ENCODE measurements around the gene STK17B. TPM values are rescaled to one million over a fixed set of nuclear protein-coding genes. Genes with fewer than 3 reads are reported as not detected.
"Not testable (repeated sequence)": the region's sequence is repeated elsewhere in the genome, so short reads cannot be mapped to it uniquely, and the experiment has no call there.

Gene STK17B
- total RNA-seq, 1 experiment from 2014 or later, result 58.0 TPM

GRCh38 chr2:196195302-196195701, 23.9 kb upstream of the STK17B start:
- POLR2A ChIA-PET, result no interaction called here

GRCh38 chr2:196191541-196191940, 20.2 kb upstream of the STK17B start:
- no peaks in the 10 kb centered on the region for H3K27me3 ChIP-seq (replicated peaks; ENCODE audit: control insufficient read depth, insufficient read depth, low read length)
- no peaks in the 10 kb centered on the region for H3K4me1 ChIP-seq
- no peaks in the 10 kb centered on the region for H3K36me3 Mint-ChIP-seq (ENCODE audit: insufficient read depth, unreplicated experiment)
- no peak for DNase-seq
- no peak for TF ChIP-seq CTCF (IDR thresholded peaks at IDR 0.05; ENCODE audit: insufficient read depth in 1 of 2, low read depth in 1 of 2, low read length in 1 of 2, severe bottlenecking in 1 of 2, unreplicated experiment in 1 of 2)
- no peak overlapping the region for H3K4me3 Mint-ChIP-seq (ENCODE audit: unreplicated experiment)
- POLR2A ChIA-PET, result no interaction called here
- no peaks in the 10 kb centered on the region for H3K4me1 Mint-ChIP-seq (ENCODE audit: low read depth, unreplicated experiment)
- CTCF ChIA-PET, result no interaction called here
- BruUV-seq (replicated peaks), result no TSS peak
- intact Hi-C loops (cut with micrococcal nuclease; ENCODE audit: unreplicated experiment), result no loop called here
- H3K27ac Mint-ChIP-seq (ENCODE audit: unreplicated experiment), result no peak overlapping the region
- H3K27me3 Mint-ChIP-seq (ENCODE audit: insufficient read depth, unreplicated experiment), result no peaks in the 10 kb centered on the region
- no peaks in the 10 kb centered on the region for H3K36me3 ChIP-seq (ENCODE audit: control insufficient read depth, insufficient read depth, low read length)
- H3K4me3 ChIP-seq (ENCODE audit: low read depth, low read length), result no peak overlapping the region
- H3K9me3 ChIP-seq, result no peaks in the 10 kb centered on the region
- H3K9me3 Mint-ChIP-seq (ENCODE audit: unreplicated experiment), result no peaks in the 10 kb centered on the region

More at GRCh38 chr2:196195302-196195701, 23.9 kb upstream of the STK17B start:
- Mint-ChIP-seq H3K4me1 (ENCODE audit: low read depth, unreplicated experiment) (no peaks in the 10 kb centered on the region), H3K4me3 (ENCODE audit: unreplicated experiment) (no peak overlapping the region), H3K9me3 (ENCODE audit: unreplicated experiment) (no peaks in the 10 kb centered on the region), H3K27me3 (ENCODE audit: insufficient read depth, unreplicated experiment) (no peaks in the 10 kb centered on the region), H3K27ac (ENCODE audit: unreplicated experiment) (no peak overlapping the region), H3K36me3 (ENCODE audit: insufficient read depth, unreplicated experiment) (no peaks in the 10 kb centered on the region)
- Histone ChIP-seq H3K27me3 (replicated peaks; ENCODE audit: control insufficient read depth, insufficient read depth, low read length) (no peaks in the 10 kb centered on the region), H3K4me1 (no peaks in the 10 kb centered on the region), H3K36me3 (ENCODE audit: control insufficient read depth, insufficient read depth, low read length) (no peaks in the 10 kb centered on the region), H3K4me3 (ENCODE audit: low read depth, low read length) (no peak overlapping the region), H3K9me3 (no peaks in the 10 kb centered on the region)
- CTCF ChIA-PET, result no interaction called here
- no TSS peak for BruUV-seq (replicated peaks)
- no peak for TF ChIP-seq CTCF (IDR thresholded peaks at IDR 0.05; ENCODE audit: insufficient read depth in 1 of 2, low read depth in 1 of 2, low read length in 1 of 2, severe bottlenecking in 1 of 2, unreplicated experiment in 1 of 2)
- no peak for DNase-seq
- intact Hi-C loops (cut with micrococcal nuclease; ENCODE audit: unreplicated experiment), result no loop called here

- Mint-ChIP-seq H3K4me1 (ENCODE audit: low read depth, unreplicated experiment) (no peaks in the 10 kb centered on the region), H3K36me3 (ENCODE audit: insufficient read depth, unreplicated experiment) (no peaks in the 10 kb centered on the region), H3K4me3 (ENCODE audit: unreplicated experiment) (no peak overlapping the region), H3K9me3 (ENCODE audit: unreplicated experiment) (no peaks in the 10 kb centered on the region), H3K27ac (ENCODE audit: unreplicated experiment) (no peak overlapping the region), H3K27me3 (ENCODE audit: insufficient read depth, unreplicated experiment) (no peaks in the 10 kb centered on the region)
- no TSS peak for BruUV-seq (replicated peaks)
- CTCF ChIA-PET, result no interaction called here
- Histone ChIP-seq H3K9me3 (no peaks in the 10 kb centered on the region), H3K27me3 (replicated peaks; ENCODE audit: control insufficient read depth, insufficient read depth, low read length) (no peaks in the 10 kb centered on the region), H3K4me1 (no peaks in the 10 kb centered on the region), H3K36me3 (ENCODE audit: control insufficient read depth, insufficient read depth, low read length) (no peaks in the 10 kb centered on the region), H3K4me3 (ENCODE audit: low read depth, low read length) (no peak overlapping the region)
- POLR2A ChIA-PET, result no interaction called here
- intact Hi-C loops (cut with micrococcal nuclease; ENCODE audit: unreplicated experiment), result no loop called here
- TF ChIP-seq CTCF (IDR thresholded peaks at IDR 0.05; ENCODE audit: insufficient read depth in 1 of 2, low read depth in 1 of 2, low read length in 1 of 2, severe bottlenecking in 1 of 2, unreplicated experiment in 1 of 2), result no peak
- no peak for DNase-seq
These were observed 16.6 kb upstream of the STK17B start for GRCh38 chr2:196187898-196188458.

- H3K9me3 Mint-ChIP-seq (ENCODE audit: unreplicated experiment); H3K4me1 Mint-ChIP-seq (ENCODE audit: low read depth, unreplicated experiment): not testable (repeated sequence)
These were observed 15.9 kb upstream of the STK17B start for GRCh38 chr2:196187175-196187700.

More at GRCh38 chr2:196187175-196187700, 15.9 kb upstream of the STK17B start:
- H3K27me3 ChIP-seq (replicated peaks; ENCODE audit: control insufficient read depth, insufficient read depth, low read length); H3K9me3 ChIP-seq; POLR2A ChIA-PET; intact Hi-C loops (cut with micrococcal nuclease; ENCODE audit: unreplicated experiment); H3K4me3 Mint-ChIP-seq (ENCODE audit: unreplicated experiment); H3K4me1 ChIP-seq; H3K36me3 ChIP-seq (ENCODE audit: control insufficient read depth, insufficient read depth, low read length); H3K27ac Mint-ChIP-seq (ENCODE audit: unreplicated experiment); DNase-seq; H3K4me3 ChIP-seq (ENCODE audit: low read depth, low read length); CTCF ChIA-PET; BruUV-seq (replicated peaks); H3K27me3 Mint-ChIP-seq (ENCODE audit: insufficient read depth, unreplicated experiment); H3K36me3 Mint-ChIP-seq (ENCODE audit: insufficient read depth, unreplicated experiment): not testable (repeated sequence)
